ENCODE data around the gene DPEP3. TPM values are rescaled to one million over a fixed set of nuclear protein-coding genes. Genes with fewer than 3 reads are reported as not detected.
A peak's percentile ranks its signal among the peaks of the same experiment; 100 is the strongest.
"Not testable (repeated sequence)": the region's sequence is repeated elsewhere in the genome, so short reads cannot be mapped to it uniquely, and the experiment has no call there.

Gene DPEP3
- total RNA-seq, 1 donor from 2014 or later = not detected

- Mint-ChIP-seq H3K9me3 (ENCODE audit: unreplicated experiment) (peaks cover 2% of the 10 kb centered on the region), H3K4me3 (ENCODE audit: unreplicated experiment) (no peak overlapping the region), H3K36me3 (ENCODE audit: unreplicated experiment) (no peaks in the 10 kb centered on the region), H3K27me3 (ENCODE audit: unreplicated experiment) (peaks cover 2% of the 10 kb centered on the region), H3K4me1 (ENCODE audit: low read depth, unreplicated experiment) (peaks cover under 1% of the 10 kb centered on the region), H3K27ac (ENCODE audit: unreplicated experiment) (no peak overlapping the region)
- peak; percentile 67 for TF ChIP-seq CTCF (IDR thresholded peaks at IDR 0.05; ENCODE audit: partially characterized antibody, unreplicated experiment)
- peak; percentile 67 for DNase-seq
Measured at GRCh38 chr16:67942200-67942509, 38.1 kb downstream of the DPEP3 start.

GRCh38 chr16:67941469-67942199 is 38.7 kb downstream of the DPEP3 start:
- Mint-ChIP-seq H3K4me1 (ENCODE audit: low read depth, unreplicated experiment) (peaks cover 5% of the 10 kb centered on the region), H3K27me3 (ENCODE audit: unreplicated experiment) (peaks cover 7% of the 10 kb centered on the region), H3K4me3 (ENCODE audit: unreplicated experiment) (no peak overlapping the region), H3K27ac (ENCODE audit: unreplicated experiment) (no peak overlapping the region), H3K36me3 (ENCODE audit: unreplicated experiment) (no peaks in the 10 kb centered on the region), H3K9me3 (ENCODE audit: unreplicated experiment) (peaks cover 7% of the 10 kb centered on the region)
- DNase-seq = no peak
- TF ChIP-seq CTCF (IDR thresholded peaks at IDR 0.05; ENCODE audit: partially characterized antibody, unreplicated experiment) = no peak

GRCh38 chr16:67940446-67941089 is 39.7 kb downstream of the DPEP3 start:
- H3K4me3 Mint-ChIP-seq (ENCODE audit: unreplicated experiment) = no peak overlapping the region
- H3K36me3 Mint-ChIP-seq (ENCODE audit: unreplicated experiment) = no peaks in the 10 kb centered on the region
- H3K4me1 Mint-ChIP-seq (ENCODE audit: low read depth, unreplicated experiment) = peaks cover 5% of the 10 kb centered on the region
- no peak overlapping the region for H3K27ac Mint-ChIP-seq (ENCODE audit: unreplicated experiment)
- peaks cover 13% of the 10 kb centered on the region for H3K27me3 Mint-ChIP-seq (ENCODE audit: unreplicated experiment)
- H3K9me3 Mint-ChIP-seq (ENCODE audit: unreplicated experiment) = peaks cover 9% of the 10 kb centered on the region
- no peak for TF ChIP-seq CTCF (IDR thresholded peaks at IDR 0.05; ENCODE audit: partially characterized antibody, unreplicated experiment)
- DNase-seq = no peak

- Mint-ChIP-seq H3K27ac (ENCODE audit: unreplicated experiment) (no peak overlapping the region), H3K4me1 (ENCODE audit: low read depth, unreplicated experiment) (peaks cover 11% of the 10 kb centered on the region), H3K9me3 (ENCODE audit: unreplicated experiment) (peaks cover 12% of the 10 kb centered on the region), H3K4me3 (ENCODE audit: unreplicated experiment) (no peak overlapping the region), H3K36me3 (ENCODE audit: unreplicated experiment) (no peaks in the 10 kb centered on the region), H3K27me3 (ENCODE audit: unreplicated experiment) (peaks cover 18% of the 10 kb centered on the region)
- DNase-seq = no peak
- TF ChIP-seq CTCF (IDR thresholded peaks at IDR 0.05; ENCODE audit: partially characterized antibody, unreplicated experiment) = no peak
Measured at GRCh38 chr16:67939507-67940445, 40.5 kb downstream of the DPEP3 start.

- H3K4me3 Mint-ChIP-seq (ENCODE audit: unreplicated experiment); H3K36me3 Mint-ChIP-seq (ENCODE audit: unreplicated experiment); DNase-seq; H3K27ac Mint-ChIP-seq (ENCODE audit: unreplicated experiment): not testable (repeated sequence)
- H3K9me3 Mint-ChIP-seq (ENCODE audit: unreplicated experiment) = peaks cover 12% of the 10 kb centered on the region
- H3K4me1 Mint-ChIP-seq (ENCODE audit: low read depth, unreplicated experiment) = peaks cover 13% of the 10 kb centered on the region
- H3K27me3 Mint-ChIP-seq (ENCODE audit: unreplicated experiment) = peaks cover 18% of the 10 kb centered on the region
Measured at GRCh38 chr16:67937713-67938112, 42.6 kb downstream of the DPEP3 start.

All from glutamatergic neuron (in vitro differentiated cells).